Ovary (tissue), 3 donors: ENCODE data around the gene MIOX.

Source experiments
- EP300 ChIP-seq: sonication (generic); formaldehyde crosslinking; IDR thresholded peaks from one replicate; pipeline ENCODE4 v1.6.1; 2017; ENCODE audit warnings: antibody characterized with exemption
- POLR2A ChIP-seq: fragments of 450-650 bp; IDR thresholded peaks from one replicate; pipeline ENCODE4 v1.6.1; 2017; ENCODE audit warnings: antibody characterized with exemption, mild to moderate bottlenecking, moderate library complexity
- TF ChIP-seq, protein P1 (sequence below), 3 donors: fragments of 450-650 bp in 2 of 3; fragments of 200-600 bp in 1 of 3; IDR thresholded peaks; one replicate each; pipeline versions ENCODE4 v1.5.1 to v1.8.0; 2016 to 2022; ENCODE audit warnings: antibody characterized with exemption in 3 of 3, mild to moderate bottlenecking in 1 of 3
- donor health status: DM: no; HTN: no; CAD: no.

DNA sequence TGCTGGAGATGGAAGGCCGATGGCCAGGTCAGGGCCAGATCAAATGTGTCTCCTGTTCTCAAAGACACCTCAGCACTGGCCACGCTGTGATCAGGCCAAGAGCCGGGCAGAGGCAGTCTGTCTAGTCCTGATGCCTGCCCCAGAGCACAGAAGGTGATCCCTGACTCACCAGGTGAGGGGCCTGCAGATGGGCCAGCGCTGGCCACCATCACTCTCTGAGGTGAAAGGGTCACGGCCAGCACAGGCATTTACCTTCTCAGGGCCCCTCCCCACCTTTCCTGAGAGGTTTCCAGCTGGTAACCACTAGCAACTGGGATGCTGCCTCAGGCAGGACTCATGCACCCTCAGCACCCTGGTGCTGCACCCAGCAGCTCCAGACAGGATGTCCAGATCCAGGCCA, 14.7 kb upstream of the MIOX start:
- TF ChIP-seq, protein P1, sequence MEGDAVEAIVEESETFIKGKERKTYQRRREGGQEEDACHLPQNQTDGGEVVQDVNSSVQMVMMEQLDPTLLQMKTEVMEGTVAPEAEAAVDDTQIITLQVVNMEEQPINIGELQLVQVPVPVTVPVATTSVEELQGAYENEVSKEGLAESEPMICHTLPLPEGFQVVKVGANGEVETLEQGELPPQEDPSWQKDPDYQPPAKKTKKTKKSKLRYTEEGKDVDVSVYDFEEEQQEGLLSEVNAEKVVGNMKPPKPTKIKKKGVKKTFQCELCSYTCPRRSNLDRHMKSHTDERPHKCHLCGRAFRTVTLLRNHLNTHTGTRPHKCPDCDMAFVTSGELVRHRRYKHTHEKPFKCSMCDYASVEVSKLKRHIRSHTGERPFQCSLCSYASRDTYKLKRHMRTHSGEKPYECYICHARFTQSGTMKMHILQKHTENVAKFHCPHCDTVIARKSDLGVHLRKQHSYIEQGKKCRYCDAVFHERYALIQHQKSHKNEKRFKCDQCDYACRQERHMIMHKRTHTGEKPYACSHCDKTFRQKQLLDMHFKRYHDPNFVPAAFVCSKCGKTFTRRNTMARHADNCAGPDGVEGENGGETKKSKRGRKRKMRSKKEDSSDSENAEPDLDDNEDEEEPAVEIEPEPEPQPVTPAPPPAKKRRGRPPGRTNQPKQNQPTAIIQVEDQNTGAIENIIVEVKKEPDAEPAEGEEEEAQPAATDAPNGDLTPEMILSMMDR (IDR thresholded peaks at IDR 0.05), result no peak
- TF ChIP-seq EP300 (no peak), POLR2A (no peak)
